GM12878 (cell line): ENCODE data around the gene ETNK1. TPM values are rescaled to one million over a fixed set of nuclear protein-coding genes. Genes with fewer than 3 reads are reported as not detected.

ENCODE experiments used
- ATAC-seq: fragments of 200-7000 bp; cut with Tn5 transposase; 3 replicates; pipeline ENCODE4 v1.9.1; 2020; ENCODE audit warnings: mild to moderate bottlenecking, moderate library complexity
- BruUV-seq: library from RNA; stranded (reverse); fragments of 400-500 nt; replicated peaks from 2 replicates; lab custom pipeline; 2021; lab: Mats Ljungman, UMichigan
- CTCF ChIA-PET: fragments of 300-600 bp; sonication (Branson Sonifier 250); formaldehyde crosslinking; extraction: SDS; loops from one replicate; lab custom pipeline; 2021; ENCODE audit warnings: inconsistent platforms; lab: Yijun Ruan, JAX
- POLR2A ChIA-PET: fragments of 350-600 bp; formaldehyde crosslinking; extraction: SDS; loops from one replicate; lab custom pipeline; 2021; ENCODE audit warnings: inconsistent platforms; lab: Charles Lee
- RAD21 ChIA-PET: fragments of 300-600 bp; sonication (Branson Sonifier 250); formaldehyde crosslinking; loops from one replicate; lab custom pipeline; 2023; ENCODE audit warnings: antibody characterized with exemption; ENCODE audit not compliant: unreplicated experiment; lab: Charles Lee
- SMC1A ChIA-PET: fragments of 300-600 bp; sonication (Branson Sonifier 250); formaldehyde crosslinking; loops from one replicate; lab custom pipeline; 2023; ENCODE audit not compliant: unreplicated experiment, uncharacterized antibody; lab: Charles Lee
- DNase-seq: peaks from one replicate; pipeline ENCODE4 v3.0.0-alpha.2; 2011; ENCODE audit warnings: low read depth, low spot score
- FAIRE-seq: peaks from 3 replicates; lab custom pipeline; 2011; peaks lifted over from hg19 to GRCh38; lab: Jason Lieb, UNC
- H2AFZ ChIP-seq: 2 replicates; pipeline ENCODE4 v1.6.0; 2011; ENCODE audit warnings: low read depth, low read length, control low read depth; ENCODE audit not compliant: control insufficient read depth
- H3K27ac ChIP-seq: 2 replicates; pipeline ENCODE4 v1.5.1; 2011; ENCODE audit warnings: control low read depth; ENCODE audit not compliant: control insufficient read depth, insufficient read depth
- H3K27me3 ChIP-seq, 2 experiments: replicated peaks in 1 of 2; 2 replicates each; pipeline versions ENCODE4 v1.6.0 to v1.6.1; 2011; ENCODE audit warnings: low read length in 1 of 2; ENCODE audit not compliant: control insufficient read depth in 2 of 2, insufficient read depth in 2 of 2
- H3K36me3 ChIP-seq, 2 experiments: 2 replicates each; pipeline ENCODE4 v1.5.1; 2011; ENCODE audit warnings: low read length in 1 of 2; ENCODE audit not compliant: control insufficient read depth in 2 of 2, insufficient read depth in 2 of 2
- H3K4me1 ChIP-seq: 2 replicates; pipeline ENCODE4 v1.6.1; 2011; ENCODE audit warnings: mild to moderate bottlenecking, low read length, moderate library complexity, mixed read lengths; ENCODE audit not compliant: control insufficient read depth, insufficient read depth
- H3K4me2 ChIP-seq: 2 replicates; pipeline ENCODE4 v1.6.0; 2011; ENCODE audit warnings: control low read depth; ENCODE audit not compliant: control insufficient read depth, insufficient read depth
- H3K4me3 ChIP-seq: fragments of 200-600 bp; sonication (generic); 2 replicates; pipeline ENCODE4 v1.5.1; 2016
- H3K79me2 ChIP-seq: 2 replicates; pipeline ENCODE4 v1.6.0; 2011; ENCODE audit warnings: low read length; ENCODE audit not compliant: control insufficient read depth, insufficient read depth
- H3K9ac ChIP-seq: 2 replicates; pipeline ENCODE4 v1.8.0; 2011; ENCODE audit warnings: low read length, control low read depth, mixed read lengths; ENCODE audit not compliant: control insufficient read depth, insufficient read depth
- H3K9me3 ChIP-seq: replicated peaks from 3 replicates; pipeline ENCODE4 v1.5.1; 2011; ENCODE audit warnings: mild to moderate bottlenecking, low read length; ENCODE audit not compliant: control insufficient read depth, insufficient read depth
- H4K20me1 ChIP-seq: 2 replicates; pipeline ENCODE4 v1.6.0; 2011; ENCODE audit not compliant: control insufficient read depth, insufficient read depth
- CHD4 ChIP-seq: fragments of 200-600 bp; sonication (generic); IDR thresholded peaks from 2 replicates; pipeline ENCODE4 v1.6.1; 2016; ENCODE audit warnings: mild to moderate bottlenecking
- E2F4 ChIP-seq: IDR thresholded peaks from 2 replicates; pipeline ENCODE4 v1.6.1; 2012; ENCODE audit warnings: low read depth, low read length, improper control_type of control experiment
- GABPA ChIP-seq: IDR thresholded peaks from 2 replicates; pipeline ENCODE4 v1.6.1; 2014; ENCODE audit warnings: antibody characterized with exemption, low read depth, mild to moderate bottlenecking, inconsistent platforms
- HDAC6 ChIP-seq: fragments of 200-600 bp; sonication (generic); IDR thresholded peaks from one replicate; pipeline ENCODE4 v1.8.0; 2017; ENCODE audit warnings: antibody characterized with exemption; ENCODE audit not compliant: unreplicated experiment
- IKZF1 ChIP-seq: fragments of 450-650 bp; conservative IDR thresholded peaks from 2 replicates; pipeline ENCODE4 v1.6.1; 2017; ENCODE audit warnings: antibody characterized with exemption, mild to moderate bottlenecking
- MEF2A ChIP-seq: IDR thresholded peaks from 2 replicates; pipeline ENCODE4 v1.6.1; 2011; ENCODE audit warnings: low read depth, mild to moderate bottlenecking, low read length, moderate library complexity; ENCODE audit not compliant: insufficient read depth
- MTA3 ChIP-seq: IDR thresholded peaks from 2 replicates; pipeline ENCODE4 v1.6.1; 2012; ENCODE audit warnings: low read length, inconsistent platforms, borderline replicate concordance
- PBX3 ChIP-seq: IDR thresholded peaks from 2 replicates; pipeline ENCODE4 v1.6.1; 2011; ENCODE audit warnings: mild to moderate bottlenecking, low read depth, low read length, moderate library complexity; ENCODE audit not compliant: insufficient replicate concordance
- RB1 ChIP-seq: fragments of 450-650 bp; formaldehyde crosslinking; IDR thresholded peaks from 2 replicates; pipeline ENCODE4 v1.6.1; 2017; ENCODE audit warnings: mild to moderate bottlenecking, borderline replicate concordance
- RBBP5 ChIP-seq: fragments of 200-600 bp; sonication (generic); conservative IDR thresholded peaks from 2 replicates; pipeline ENCODE4 v1.6.1; 2016
- RFX5 ChIP-seq: IDR thresholded peaks from 2 replicates; pipeline ENCODE4 v1.6.1; 2011; ENCODE audit warnings: low read depth, low read length, improper control_type of control experiment
- SIX5 ChIP-seq: IDR thresholded peaks from 2 replicates; pipeline ENCODE4 v1.6.1; 2011; ENCODE audit warnings: mild to moderate bottlenecking, low read depth, low read length, moderate library complexity; ENCODE audit not compliant: severe bottlenecking
- TBL1XR1 ChIP-seq: IDR thresholded peaks from 2 replicates; pipeline ENCODE4 v1.6.1; 2012; ENCODE audit warnings: low read depth, low read length, improper control_type of control experiment
- ZNF24 ChIP-seq: fragments of 450-650 bp; IDR thresholded peaks from 2 replicates; pipeline ENCODE4 v1.6.1; 2017; ENCODE audit warnings: antibody characterized with exemption, mild to moderate bottlenecking
- ZNF592 ChIP-seq: fragments of 450-650 bp; IDR thresholded peaks from 2 replicates; pipeline ENCODE4 v1.6.1; 2017; ENCODE audit warnings: mild to moderate bottlenecking, moderate library complexity
- WGBS: methylation state at CpG from one replicate; pipeline ENCODE4 v1.1.6; 2016; ENCODE audit warnings: low lambda C conversion rate; ENCODE audit not compliant: insufficient replicate concordance, insufficient coverage; ENCODE audit errors: missing lambda C conversion rate; 5-methylcytosine and 5-hydroxymethylcytosine counted together
- in situ Hi-C: fragments of 300-500 bp; cut with MboI; formaldehyde crosslinking; loops from 9 replicates; pipeline ENCODE4 v1.14.3; 2018; ENCODE audit warnings: mixed read lengths
- intact Hi-C: fragments of 100-400 bp; cut with micrococcal nuclease; formaldehyde crosslinking; loops from one replicate; pipeline ENCODE4 v1.14.2; 2022; ENCODE audit not compliant: unreplicated experiment
- polyA plus RNA-seq, 11 experiments: library from polyadenylated mRNA; depleted of rRNA in 4 of 11; unstranded in 6 of 11; stranded (reverse) in 5 of 11; fragments of >200 nt; fragmentation: Nextera tagmentation in 4 of 11; fragmentation: Illumina TruSeq in 1 of 11; extraction: Ambion mirVana in 4 of 11; extraction: Trizol in 1 of 11; gene quantifications; 1 replicate in 1 of 11; 2 replicates in 10 of 11; pipeline versions ENCODE4 v1.2.1 to v1.2.3, GENCODE V29; 2011 to 2016; ENCODE audit warnings: inconsistent platforms in 2 of 11, missing spikeins in 2 of 11, low read depth in 1 of 11
- total RNA-seq, 4 experiments: library from RNA; depleted of rRNA in 3 of 4; stranded (reverse); fragments of >200 nt in 3 of 4; fragmentation: Illumina TruSeq in 1 of 4; extraction: Trizol in 1 of 4; gene quantifications; 2 replicates each; pipeline versions ENCODE4 v1.2.1 to v1.2.3, GENCODE V29; 2013 to 2021

The ETNK1 gene
- total and polyA plus RNA-seq, 10 of the 15 experiments (the other 5 are each of a cell fraction or from before 2014, with no cell fraction given) = 12.3 to 69.4 (median 34.2) TPM

GRCh38 chr12:22640851-22641250 lies 15.9 kb downstream of the ETNK1 start:
- intact Hi-C loops (no loop called here), in situ Hi-C loops (no loop called here)
- FAIRE-seq (no peak), ATAC-seq (peak; percentile 21), DNase-seq (no peak)
- ChIA-PET CTCF (interaction anchor here (0.6 to 1.6 kb wide), 7 partner anchors 12 to 288 kb away, joined by 3 to 6 read pairs (median 4); no protein-coding TSS in a partner anchor), POLR2A (interaction anchor here (0.8 to 1.7 kb wide), 3 partner anchors 12 to 168 kb away, joined by 3 to 6 read pairs (median 5); partner anchors contain the start of gene ETNK1), RAD21 (interaction anchor here (0.6 to 1.5 kb wide), 4 partner anchors 11 to 1245 kb away, joined by 3 to 5 read pairs (median 4); no protein-coding TSS in a partner anchor), SMC1A (interaction anchor here (1.0 to 1.7 kb wide), 4 partner anchors 9 to 114 kb away, joined by 3 to 10 read pairs (median 6); no protein-coding TSS in a partner anchor)
- Histone ChIP-seq H3K4me1 (no peaks in the 10 kb centered on the region), H3K4me3 (no peak overlapping the region), H3K4me2 (no peak overlapping the region), H4K20me1 (no peaks in the 10 kb centered on the region), H3K79me2 (peaks cover 37% of the 10 kb centered on the region), H3K9me3 (no peaks in the 10 kb centered on the region; the same call in 1 of the 3 replicates), H2AFZ (no peak overlapping the region), H3K36me3 (peaks cover 0 to 5% of the 10 kb centered on the region in 2 experiments; a peak in 1 of 4 replicates), H3K27me3 (no peaks in the 10 kb centered on the region), H3K27ac (no peak overlapping the region), H3K9ac (no peak overlapping the region)
- WGBS = 97% methylated on average over 2 of the region's 2 CpGs
- no TSS peak for BruUV-seq
- TF ChIP-seq GABPA = no peak
- TF ChIP-seq SIX5 = no peak
- TF ChIP-seq ZNF592 = no peak
- TF ChIP-seq E2F4 = no peak
- TF ChIP-seq RB1 = no peak
- no peak for TF ChIP-seq RFX5
- TF ChIP-seq TBL1XR1 = no peak
- TF ChIP-seq RBBP5 = no peak
- no peak for TF ChIP-seq CHD4
- no peak for TF ChIP-seq HDAC6
- TF ChIP-seq IKZF1 = no peak
- no peak for TF ChIP-seq MEF2A
- TF ChIP-seq MTA3 = no peak
- TF ChIP-seq ZNF24 = no peak
- TF ChIP-seq PBX3 = no peak
